Astrocyte of the spinal cord (primary cell): ENCODE measurements around the gene SLC5A1.

Source experiments
- DNase-seq: peaks from one replicate; pipeline ENCODE4 v3.0.0; 2011; ENCODE audit warnings: low read depth, low spot score
- H3K4me3 ChIP-seq: 2 replicates; pipeline ENCODE4 v1.5.1; 2011; ENCODE audit warnings: low read depth, mild to moderate bottlenecking, low read length, moderate library complexity
- in situ Hi-C: cut with HindIII; loops from 2 replicates; pipeline ENCODE4 v1.10.0; 2017; ENCODE audit warnings: low sequenced_read_pairs
- TF ChIP-seq, protein P1 (sequence below): IDR thresholded peaks from 2 replicates; pipeline ENCODE4 v1.5.1; 2012; ENCODE audit warnings: low read depth, mild to moderate bottlenecking, low read length, inconsistent platforms

SLC5A1 gene

DNA sequence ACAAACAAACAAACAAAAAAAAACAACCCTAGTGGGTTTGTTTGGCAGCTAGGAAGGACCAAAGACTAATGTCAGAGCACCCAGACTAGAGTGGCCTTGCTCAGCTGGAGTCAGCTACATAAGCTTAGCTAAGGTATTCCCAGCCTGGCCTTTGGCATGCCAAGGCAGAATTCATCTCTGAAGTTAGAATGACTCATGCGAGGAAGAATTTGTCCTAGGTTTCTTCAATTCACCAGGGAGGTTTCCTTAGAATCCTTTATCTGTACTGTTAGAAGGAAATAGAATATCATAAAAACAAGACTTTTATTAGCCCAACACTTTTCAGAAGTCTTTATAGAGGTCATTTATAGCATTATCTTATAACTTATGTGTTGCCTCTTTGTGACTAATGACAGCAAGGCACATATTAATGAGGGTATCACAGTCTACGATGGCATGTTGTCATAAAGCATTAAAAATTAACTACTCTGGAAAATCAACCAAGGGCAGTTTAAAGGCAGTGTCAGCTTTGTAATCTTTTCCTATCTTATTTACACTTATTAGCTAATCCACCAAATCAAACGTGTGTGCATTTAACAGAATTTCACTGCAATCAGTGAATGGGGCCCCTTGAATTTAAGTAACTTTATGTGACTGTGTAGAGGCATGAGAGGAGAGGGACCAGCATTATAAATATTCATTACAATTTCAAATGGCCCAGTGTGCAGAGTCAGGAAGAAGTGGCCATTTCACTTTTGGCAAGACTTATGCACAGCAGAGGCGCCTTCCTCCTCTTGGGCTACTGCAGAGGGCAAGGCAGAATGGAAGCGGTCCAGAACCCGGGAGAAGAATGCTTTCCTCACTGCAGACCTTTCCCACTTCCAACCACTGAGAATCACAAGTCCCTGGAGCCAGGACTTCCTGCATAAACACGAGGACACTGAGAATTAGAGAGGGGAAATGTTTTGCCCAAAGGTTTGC lies 36.3 kb downstream of the SLC5A1 start:
- peak; percentile 70 for DNase-seq
- no peak overlapping the region for H3K4me3 ChIP-seq
- in situ Hi-C loops, result no loop called here
- TF ChIP-seq, protein P1, sequence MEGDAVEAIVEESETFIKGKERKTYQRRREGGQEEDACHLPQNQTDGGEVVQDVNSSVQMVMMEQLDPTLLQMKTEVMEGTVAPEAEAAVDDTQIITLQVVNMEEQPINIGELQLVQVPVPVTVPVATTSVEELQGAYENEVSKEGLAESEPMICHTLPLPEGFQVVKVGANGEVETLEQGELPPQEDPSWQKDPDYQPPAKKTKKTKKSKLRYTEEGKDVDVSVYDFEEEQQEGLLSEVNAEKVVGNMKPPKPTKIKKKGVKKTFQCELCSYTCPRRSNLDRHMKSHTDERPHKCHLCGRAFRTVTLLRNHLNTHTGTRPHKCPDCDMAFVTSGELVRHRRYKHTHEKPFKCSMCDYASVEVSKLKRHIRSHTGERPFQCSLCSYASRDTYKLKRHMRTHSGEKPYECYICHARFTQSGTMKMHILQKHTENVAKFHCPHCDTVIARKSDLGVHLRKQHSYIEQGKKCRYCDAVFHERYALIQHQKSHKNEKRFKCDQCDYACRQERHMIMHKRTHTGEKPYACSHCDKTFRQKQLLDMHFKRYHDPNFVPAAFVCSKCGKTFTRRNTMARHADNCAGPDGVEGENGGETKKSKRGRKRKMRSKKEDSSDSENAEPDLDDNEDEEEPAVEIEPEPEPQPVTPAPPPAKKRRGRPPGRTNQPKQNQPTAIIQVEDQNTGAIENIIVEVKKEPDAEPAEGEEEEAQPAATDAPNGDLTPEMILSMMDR, result no peak

GRCh38 chr22:32080904-32081303 lies 37.8 kb downstream of the SLC5A1 start:
- DNase-seq, result peak; percentile 48

DNA sequence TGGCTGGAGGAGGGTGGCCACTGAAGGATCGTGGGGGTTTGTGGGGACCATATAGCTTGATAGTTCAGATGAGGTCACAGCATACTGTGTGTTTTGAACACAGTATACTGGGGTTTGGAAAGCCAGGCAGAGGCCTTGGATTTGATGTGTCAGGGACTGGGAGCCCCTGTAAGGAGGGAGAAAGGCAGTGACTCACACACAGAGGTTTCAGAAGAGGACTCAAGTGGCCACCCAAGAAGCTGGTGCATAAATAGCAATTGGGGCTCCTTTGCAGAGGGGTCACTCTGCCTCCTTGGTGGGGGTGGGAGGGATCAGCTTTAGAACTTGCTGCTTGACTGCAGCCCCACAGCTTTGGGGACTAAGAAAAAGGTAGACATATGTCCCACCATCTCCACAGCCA lies 39.3 kb downstream of the SLC5A1 start:
- no peak for DNase-seq
- in situ Hi-C loops, result no loop called here
- H3K4me3 ChIP-seq, result no peak overlapping the region
- TF ChIP-seq, protein P1, result no peak

More at GRCh38 chr22:32080904-32081303, 37.8 kb downstream of the SLC5A1 start:
- TF ChIP-seq, protein P1, result peak; percentile 74
- H3K4me3 ChIP-seq, result no peak overlapping the region
- in situ Hi-C loops, result no loop called here

- TF ChIP-seq, protein P1, result no peak
- in situ Hi-C loops, result no loop called here
- no peak for DNase-seq
- H3K4me3 ChIP-seq, result no peak overlapping the region
Measured at GRCh38 chr22:32083000-32083399, 39.9 kb downstream of the SLC5A1 start.

GRCh38 chr22:32083814-32084213 lies 40.8 kb downstream of the SLC5A1 start:
- DNase-seq, result no peak
- in situ Hi-C loops, result no loop called here
- TF ChIP-seq, protein P1, result no peak
- H3K4me3 ChIP-seq, result no peak overlapping the region

DNA sequence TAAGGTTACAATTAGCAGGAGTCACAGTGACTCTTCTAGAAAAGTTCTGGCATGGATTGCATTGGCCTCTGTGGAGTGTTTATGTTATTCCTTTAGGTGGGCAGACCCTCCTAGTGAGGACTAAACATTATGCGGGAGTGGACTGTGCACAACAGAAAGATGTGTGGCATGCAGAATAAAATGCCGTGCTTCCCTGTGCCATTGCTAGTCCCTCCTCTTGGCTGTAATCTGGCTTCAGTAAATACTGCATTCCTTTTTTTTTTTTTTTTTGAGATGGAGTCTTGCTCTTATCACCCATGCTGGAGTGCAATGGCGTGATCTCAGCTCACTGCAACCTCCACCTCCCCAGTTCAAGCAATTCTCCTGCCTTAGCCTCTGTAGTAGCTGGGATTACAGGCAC lies 45.0 kb downstream of the SLC5A1 start:
- DNase-seq, result no peak
- no peak overlapping the region for H3K4me3 ChIP-seq
- in situ Hi-C loops, result no loop called here
- TF ChIP-seq, protein P1, result no peak
